OCI-LY7 (cell line): ENCODE results near the gene BPGM.

ENCODE experiments used
- CTCF ChIP-seq: fragments of 200-600 bp; sonication (generic); conservative IDR thresholded peaks from 2 replicates; pipeline ENCODE4 v1.5.1; 2014; ENCODE audit warnings: mild to moderate bottlenecking, antibody characterized with exemption, low read length, moderate library complexity, mixed read lengths
- EZH2phosphoT487 ChIP-seq: fragments of 200-600 bp; sonication (generic); IDR thresholded peaks from 2 replicates; pipeline ENCODE4 v1.6.1; 2018; ENCODE audit warnings: low read depth, borderline replicate concordance, mild to moderate bottlenecking, mixed run types, antibody characterized with exemption, low read length, moderate library complexity, mixed read lengths

- TF ChIP-seq CTCF: no peak
- no peak for TF ChIP-seq EZH2phosphoT487
These were observed 27.7 kb upstream of the BPGM start for GRCh38 chr7:134618756-134619530.
